Adrenal gland (tissue), 12 donors: ENCODE results near the gene LPCAT1. TPM values are rescaled to one million over a fixed set of nuclear protein-coding genes. Genes with fewer than 3 reads are reported as not detected.
"Not testable (repeated sequence)": the region's sequence is repeated elsewhere in the genome, so short reads cannot be mapped to it uniquely, and the experiment has no call there.

Experiments
- DNase-seq, 7 donors: peaks; one replicate each; pipeline ENCODE4 v3.0.0-alpha.2; 2019 to 2020
- H3K27ac ChIP-seq, 5 donors: fragments of 200-600 bp; sonication (generic) in 4 of 5; 1 replicate in 3 of 5; 2 replicates in 2 of 5; pipeline versions ENCODE4 v1.5.1 to v1.8.0; 2016 to 2020; ENCODE audit warnings: mild to moderate bottlenecking in 1 of 5
- H3K27me3 ChIP-seq: fragments of 200-600 bp; 2 replicates; pipeline ENCODE4 v1.8.0; 2021
- H3K36me3 ChIP-seq, 2 donors: fragments of 200-600 bp; replicated peaks in 1 of 2; 1 replicate in 1 of 2; 2 replicates in 1 of 2; pipeline versions ENCODE4 v1.5.1 to v1.8.0; 2018 to 2022
- H3K4me1 ChIP-seq, 2 donors: fragments of 200-600 bp; replicated peaks in 1 of 2; 1 replicate in 1 of 2; 2 replicates in 1 of 2; pipeline versions ENCODE4 v1.5.1 to v1.8.0; 2018 to 2021
- H3K4me3 ChIP-seq, 4 donors: fragments of 200-600 bp; sonication (generic) in 3 of 4; one replicate each; pipeline ENCODE4 v1.5.1; 2016 to 2018
- H3K9me3 ChIP-seq, 3 donors: fragments of 200-600 bp; sonication (generic) in 1 of 3; replicated peaks in 1 of 3; 1 replicate in 2 of 3; 2 replicates in 1 of 3; pipeline versions ENCODE4 v1.5.1 to v1.8.0; 2016 to 2021
- CTCF ChIP-seq, 6 experiments: fragments of 450-650 bp in 4 of 6; fragments of 200-600 bp in 2 of 6; sonication (generic) in 1 of 6; IDR thresholded peaks; 1 replicate in 5 of 6; 2 replicates in 1 of 6; pipeline versions ENCODE4 v1.5.1 to v1.8.0; 2016 to 2021; ENCODE audit warnings: antibody characterized with exemption in 6 of 6, mild to moderate bottlenecking in 2 of 6, moderate library complexity in 1 of 6
- POLR2A ChIP-seq, 2 donors: fragments of 450-650 bp; IDR thresholded peaks; one replicate each; pipeline ENCODE4 v1.6.1; 2017; ENCODE audit warnings: antibody characterized with exemption in 2 of 2, mild to moderate bottlenecking in 2 of 2, moderate library complexity in 1 of 2
- WGBS, 4 donors: extraction: QIAGEN DNeasy Blood & Tissue Kit in 2 of 4; methylation state at CpG; one replicate each; pipeline versions ENCODE4 v1.1.5 to v1.1.7; 2013 to 2017; 5-methylcytosine and 5-hydroxymethylcytosine counted together
- intact Hi-C, 2 donors: fragments of 100-400 bp; cut with DNase I; formaldehyde crosslinking; loops; one replicate each; pipeline versions ENCODE4 v1.14.1 to v1.15.0; 2022 to 2023
- polyA plus RNA-seq, 3 donors: library from polyadenylated mRNA; stranded (reverse); fragments of 200-250 nt in 2 of 3; fragments of 350-450 nt in 1 of 3; fragmentation: Illumina TruSeq in 1 of 3; extraction: RNeasy Lipid Tissue Mini Kit (QIAGEN cat#74804) in 1 of 3; gene quantifications; one replicate each; pipeline ENCODE4 v1.2.3, GENCODE V29; 2013 to 2014
- total RNA-seq, 9 donors: library from RNA; depleted of rRNA in 4 of 9; stranded (reverse); fragments of >200 nt in 4 of 9; fragments of 120-200 nt in 1 of 9; fragmentation: NEBNext Ultra II Directional in 1 of 9; extraction: Animal tissue kit (Norgen Biotek cat#: 25700) in 1 of 9; gene quantifications; one replicate each; pipeline versions ENCODE4 v1.1.0 to v1.2.4, GENCODE V29; 2013 to 2023
- donor health status: healthy with polysubstance abuse.
- donor health status: Bipolar disorder and iron deficiency.
- donor health status: DM: yes; HTN: yes; CAD: no.
- donor health status: DM: no; HTN: no; CAD: no.
- donor health status: DM: no; HTN: no; CAD: no.
- donor health status: DM: yes; HTN: yes; CAD: no.

LPCAT1 gene
- total and polyA plus RNA-seq, 12 donors: 23.2 to 59.1 (median 42.6) TPM

GRCh38 chr5:1428107-1428506 is 95.7 kb downstream of the LPCAT1 start:
- intact Hi-C loops: no loop called here
- Histone ChIP-seq H3K36me3 (no peaks in the 10 kb centered on the region), H3K27me3 (no peaks in the 10 kb centered on the region), H3K9me3 (peaks cover 0 to 13% (median 11%) of the 10 kb centered on the region in 3 donors), H3K27ac (no peak overlapping the region), H3K4me3 (no peak overlapping the region), H3K4me1 (no peaks in the 10 kb centered on the region)
- DNase-seq: no peak
- TF ChIP-seq POLR2A (IDR thresholded peaks at IDR 0.05): no peak
- no peak for TF ChIP-seq CTCF (IDR thresholded peaks at IDR 0.05)
- 61 to 85% (median 72%) methylated on average over 1 of the region's 1 CpG for WGBS, 4 donors

GRCh38 chr5:1424716-1425115 is 99.0 kb downstream of the LPCAT1 start:
- Histone ChIP-seq H3K27ac (no peak overlapping the region), H3K36me3 (no peaks in the 10 kb centered on the region), H3K4me3 (no peak overlapping the region), H3K4me1 (no peaks in the 10 kb centered on the region), H3K27me3 (no peaks in the 10 kb centered on the region), H3K9me3 (peaks cover 0 to 13% (median 11%) of the 10 kb centered on the region in 3 donors)
- no peak for DNase-seq
- WGBS, 4 donors: 70 to 85% (median 81%) methylated on average over 8 to 9 of the region's 9 CpGs
- TF ChIP-seq POLR2A (IDR thresholded peaks at IDR 0.05) (no peak), CTCF (IDR thresholded peaks at IDR 0.05) (no peak)
- intact Hi-C loops: no loop called here

GRCh38 chr5:1423901-1424603 is 99.7 kb downstream of the LPCAT1 start:
- Histone ChIP-seq H3K27ac (no peak overlapping the region), H3K4me3 (no peak overlapping the region), H3K36me3 (no peaks in the 10 kb centered on the region), H3K9me3 (peaks cover 0 to 11% (median 10%) of the 10 kb centered on the region in 3 donors), H3K4me1 (no peaks in the 10 kb centered on the region), H3K27me3 (no peaks in the 10 kb centered on the region)
- no peak for DNase-seq
- 62 to 74% (median 72%) methylated on average over 4 to 19 of the region's 19 CpGs for WGBS, 4 donors
- TF ChIP-seq CTCF (IDR thresholded peaks at IDR 0.05) (no peak), POLR2A (IDR thresholded peaks at IDR 0.05) (no peak)
- intact Hi-C loops: no loop called here

- H3K4me3 ChIP-seq, DNase-seq, H3K36me3 ChIP-seq, H3K27ac ChIP-seq, H3K4me1 ChIP-seq, H3K27me3 ChIP-seq, intact Hi-C loops, H3K9me3 ChIP-seq: not testable (repeated sequence)
- 77 to 88% (median 86%) methylated on average over 1 to 13 of the region's 13 CpGs; no CpG with 5 or more reads in 1 of the 4 donors for WGBS, 4 donors
These were observed 101.2 kb downstream of the LPCAT1 start for GRCh38 chr5:1422522-1422921.
